Left lobe of liver (tissue), 2 donors: ENCODE results near the gene SMAGP. TPM values are rescaled to one million over a fixed set of nuclear protein-coding genes. Genes with fewer than 3 reads are reported as not detected.
A peak's percentile ranks its signal among the peaks of the same experiment; 100 is the strongest.
"Not testable (repeated sequence)": the region's sequence is repeated elsewhere in the genome, so short reads cannot be mapped to it uniquely, and the experiment has no call there.

Experiments used
- ATAC-seq: fragments of 200-7000 bp; cut with Tn5 transposase; one replicate; pipeline ENCODE4 v1.9.1; 2020; ENCODE audit warnings: mild to moderate bottlenecking, moderate library complexity
- DNase-seq: peaks from one replicate; pipeline ENCODE4 v3.0.0-alpha.2; 2020; ENCODE audit warnings: low spot score
- total RNA-seq: library from RNA; stranded (reverse); gene quantifications from one replicate; pipeline ENCODE4 v1.2.1, GENCODE V29; 2021
- donor health status: DM: no; HTN: no; CAD: no; lungs with moderate emphysema.
- donor health status: DM: no; HTN: yes; CAD: no.

Gene SMAGP
- total RNA-seq, 1 donor from 2014 or later: 4.0 TPM

GRCh38 chr12:51227112-51227511 lies 43.1 kb downstream of the SMAGP start:
- ATAC-seq: not testable (repeated sequence)

GRCh38 chr12:51225771-51226170 lies 44.4 kb downstream of the SMAGP start:
- no peak for DNase-seq
- ATAC-seq: no peak

More at GRCh38 chr12:51227112-51227511, 43.1 kb downstream of the SMAGP start:
- DNase-seq: not testable (repeated sequence)

DNA sequence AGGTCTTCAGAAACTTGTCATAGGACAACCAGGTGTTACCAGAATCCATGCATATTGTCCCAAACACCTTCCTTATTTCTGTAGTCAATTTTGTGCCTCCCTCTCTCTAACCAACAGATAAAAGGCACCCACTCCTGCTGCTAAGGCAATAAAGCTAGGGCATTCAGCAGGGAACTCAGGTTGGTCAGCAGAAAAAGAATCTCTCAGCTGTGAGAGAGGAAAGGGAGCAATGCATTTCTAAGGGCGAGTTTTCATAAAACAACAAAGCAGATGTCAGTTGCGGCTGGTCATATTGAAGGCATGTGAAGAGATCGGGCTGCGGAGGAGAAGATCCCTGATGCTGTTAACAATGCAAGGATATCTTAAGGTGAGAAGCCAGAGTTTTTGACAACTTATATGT lies 45.0 kb downstream of the SMAGP start:
- ATAC-seq: no peak

GRCh38 chr12:51224625-51225024 lies 45.6 kb downstream of the SMAGP start:
- DNase-seq (no peak), ATAC-seq (no peak)

More for the DNA sequence above, 45.0 kb downstream of the SMAGP start:
- no peak for DNase-seq

DNA sequence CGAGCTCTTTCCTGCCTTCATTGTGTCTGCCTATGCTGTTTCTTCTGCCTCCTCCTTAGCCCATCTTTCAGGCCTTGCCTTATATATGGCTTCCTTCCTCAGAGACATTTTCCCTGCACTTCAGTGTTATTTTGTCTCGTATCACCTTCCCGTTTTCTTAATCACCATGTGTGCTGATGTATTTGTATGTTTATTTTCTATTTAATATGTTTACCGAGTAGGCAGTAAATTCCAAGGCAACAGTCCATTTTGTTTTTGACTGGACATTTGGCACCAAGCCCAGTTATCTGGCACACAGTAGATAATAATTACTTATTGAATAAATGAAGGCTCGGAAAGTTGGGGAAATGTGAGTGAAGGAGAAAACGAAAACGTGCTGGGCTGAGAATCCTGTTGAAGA lies 47.8 kb downstream of the SMAGP start:
- ATAC-seq (no peak), DNase-seq (no peak)

DNA sequence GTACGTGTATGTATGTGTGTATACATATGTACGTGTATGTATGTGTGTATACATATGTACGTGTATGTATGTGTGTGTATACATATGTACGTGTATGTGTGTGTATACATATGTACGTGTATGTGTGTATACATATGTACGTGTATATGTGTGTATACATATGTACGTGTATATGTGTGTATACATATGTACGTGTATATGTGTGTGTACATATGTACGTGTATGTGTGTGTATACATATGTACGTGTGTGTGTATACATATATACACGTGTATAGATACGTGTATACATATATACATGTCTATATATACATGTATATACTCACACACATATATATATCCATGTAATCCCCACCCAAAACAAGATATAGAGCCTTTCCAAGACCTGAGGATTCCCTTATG lies 50.4 kb downstream of the SMAGP start:
- not testable (repeated sequence) for DNase-seq, ATAC-seq

- no peak for ATAC-seq
- DNase-seq: no peak
These were observed 50.9 kb downstream of the SMAGP start for GRCh38 chr12:51219322-51219721.

GRCh38 chr12:51218607-51219161 lies 51.5 kb downstream of the SMAGP start:
- ATAC-seq: peak; percentile 72
- peak; percentile 63 for DNase-seq

- DNase-seq (peak; percentile 68), ATAC-seq (peak; percentile 80)
These were observed 52.1 kb downstream of the SMAGP start, which contains the start of gene POU6F1 for GRCh38 chr12:51217968-51218606. TSS of gene POU6F1 (minus strand) at chr12:51218062. CDS start at chr12:51206836, 11,226 bp downstream.

GRCh38 chr12:51217133-51217967 lies 52.9 kb downstream of the SMAGP start:
- ATAC-seq (peak; percentile 61), DNase-seq (peak; percentile 63)

GRCh38 chr12:51216642-51217041 lies 53.6 kb downstream of the SMAGP start:
- no peak for ATAC-seq

DNA sequence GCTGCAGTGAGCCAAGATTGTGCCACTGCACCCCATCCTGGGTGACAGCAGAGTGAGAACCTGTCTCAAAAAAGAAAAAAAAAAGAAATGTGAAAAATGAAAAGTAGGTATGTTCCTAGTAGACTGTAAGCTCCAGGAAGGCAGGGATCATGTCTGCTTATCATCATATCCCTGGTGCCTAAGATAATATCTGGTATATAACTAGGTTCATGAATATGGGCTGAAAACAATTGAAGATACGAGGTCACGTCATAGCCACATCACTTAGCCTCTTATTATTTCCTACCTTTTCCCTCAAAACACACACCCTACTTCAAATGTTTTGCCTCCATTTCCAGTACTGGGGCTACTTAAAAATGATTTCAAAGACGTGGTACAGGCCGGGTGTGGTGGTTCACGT lies 55.3 kb downstream of the SMAGP start:
- DNase-seq (no peak), ATAC-seq (no peak)

More at GRCh38 chr12:51216642-51217041, 53.6 kb downstream of the SMAGP start:
- no peak for DNase-seq

DNA sequence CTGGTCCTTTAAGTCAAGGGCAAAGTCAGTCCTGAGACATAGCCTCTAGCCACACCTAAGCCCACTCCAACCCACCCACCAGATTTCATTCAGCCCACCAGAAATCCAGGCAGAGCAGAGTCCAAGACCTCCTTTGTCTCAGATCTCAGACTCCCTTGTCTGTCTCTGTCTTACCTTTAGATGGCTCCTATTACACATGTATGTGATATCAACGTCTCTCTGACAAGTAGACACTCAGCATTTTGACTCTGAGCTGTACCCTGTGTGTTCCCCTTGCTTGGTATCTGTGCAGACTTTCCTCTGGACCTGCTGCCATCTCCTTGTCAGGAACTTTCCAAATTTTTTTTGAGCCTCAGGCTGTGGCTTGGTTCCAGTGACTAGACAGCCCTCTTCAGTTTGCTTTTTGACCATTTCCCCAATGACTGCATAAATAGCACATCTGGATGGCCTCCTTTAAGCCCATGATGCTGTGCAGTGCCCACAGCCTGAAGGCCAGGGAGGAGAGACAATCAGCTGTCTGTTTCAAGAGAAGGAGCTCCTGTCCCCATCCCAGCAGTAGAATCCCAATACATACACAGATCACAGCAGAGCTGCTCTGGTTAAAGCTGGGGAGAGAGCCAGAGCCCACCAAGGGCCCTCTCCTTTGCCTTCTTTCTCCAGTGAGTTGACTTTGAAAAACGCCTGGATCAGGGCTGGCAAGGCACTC lies 59.4 kb downstream of the SMAGP start:
- DNase-seq: no peak
- ATAC-seq: no peak

DNA sequence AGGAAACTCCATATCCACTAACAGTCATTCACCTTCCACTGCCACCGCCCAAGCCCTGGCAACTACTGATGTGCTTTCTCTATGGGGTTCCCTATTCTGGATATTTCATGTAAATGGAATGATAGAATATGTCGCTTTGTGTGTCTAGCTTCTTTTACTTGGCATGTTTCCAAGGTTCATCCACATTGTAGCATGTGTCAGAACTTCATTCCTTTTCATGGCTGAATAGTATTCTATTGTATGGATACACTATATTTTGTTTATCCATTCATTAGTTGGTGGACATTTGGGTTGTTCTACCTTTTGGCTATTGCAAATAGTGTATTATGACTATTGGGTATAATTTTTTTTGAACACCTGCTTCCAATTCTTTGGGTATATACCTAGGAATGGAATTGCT lies 61.0 kb downstream of the SMAGP start:
- no peak for DNase-seq
- ATAC-seq: no peak

- ATAC-seq (no peak), DNase-seq (no peak)
These were observed 62.1 kb downstream of the SMAGP start for GRCh38 chr12:51208016-51208660.

DNA sequence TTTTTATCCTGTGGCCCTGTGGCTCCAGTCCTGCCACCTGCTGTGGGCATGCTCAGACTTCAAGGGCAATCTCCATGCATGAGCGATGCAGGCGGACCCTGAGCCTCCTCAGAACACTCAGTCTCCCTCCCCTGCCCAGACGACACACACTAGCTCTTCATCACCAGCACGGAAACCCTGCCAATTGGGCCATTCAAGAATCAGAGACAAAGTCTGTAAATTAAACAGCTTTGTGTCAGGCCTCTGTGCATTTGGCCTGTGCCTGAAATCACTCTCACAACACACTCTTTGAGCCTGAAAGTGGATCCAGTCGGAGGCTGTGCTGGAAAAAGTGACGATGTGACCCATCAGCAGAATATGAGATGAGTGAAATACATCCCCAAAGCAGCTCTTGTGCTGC lies 64.9 kb downstream of the SMAGP start:
- DNase-seq (no peak), ATAC-seq (no peak)

GRCh38 chr12:51202718-51203117 lies 67.5 kb downstream of the SMAGP start:
- ATAC-seq: no peak

DNA sequence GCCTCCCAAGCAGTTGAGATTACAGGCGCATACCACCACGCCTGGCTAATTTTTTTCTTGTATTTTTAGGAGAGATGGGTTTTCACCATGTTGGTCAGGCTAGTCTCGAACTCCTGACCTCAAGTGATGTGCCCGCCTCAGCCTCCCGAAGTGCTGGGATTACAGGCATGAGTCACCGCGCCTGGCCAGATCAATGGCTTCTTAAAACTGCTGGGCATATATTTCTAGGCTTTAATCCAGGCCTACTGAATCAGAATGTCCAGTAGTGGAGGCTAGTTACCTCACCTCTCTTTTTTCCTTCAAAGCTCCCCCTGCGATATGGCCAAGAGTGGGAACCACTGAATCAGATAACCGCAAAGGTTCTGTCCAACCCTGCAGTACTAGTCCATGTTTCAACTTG lies 69.4 kb downstream of the SMAGP start:
- no peak for DNase-seq
- no peak for ATAC-seq

More at GRCh38 chr12:51202718-51203117, 67.5 kb downstream of the SMAGP start:
- DNase-seq: no peak

- DNase-seq: no peak
- peak; percentile 82 for ATAC-seq
These were observed 70.1 kb downstream of the SMAGP start for GRCh38 chr12:51200156-51200555.

GRCh38 chr12:51199366-51199945 lies 70.8 kb downstream of the SMAGP start:
- DNase-seq (no peak), ATAC-seq (no peak)
